CD4-positive, alpha-beta T cell treated with Interleukin-21 for 1 hour (primary cell): ENCODE results near the gene ATP11B.
"Not testable (repeated sequence)": the region's sequence is repeated elsewhere in the genome, so short reads cannot be mapped to it uniquely, and the experiment has no call there.

Source experiments
- DNase-seq: peaks from one replicate; pipeline ENCODE4 v3.0.0-alpha.2; 2020

ATP11B gene

DNA sequence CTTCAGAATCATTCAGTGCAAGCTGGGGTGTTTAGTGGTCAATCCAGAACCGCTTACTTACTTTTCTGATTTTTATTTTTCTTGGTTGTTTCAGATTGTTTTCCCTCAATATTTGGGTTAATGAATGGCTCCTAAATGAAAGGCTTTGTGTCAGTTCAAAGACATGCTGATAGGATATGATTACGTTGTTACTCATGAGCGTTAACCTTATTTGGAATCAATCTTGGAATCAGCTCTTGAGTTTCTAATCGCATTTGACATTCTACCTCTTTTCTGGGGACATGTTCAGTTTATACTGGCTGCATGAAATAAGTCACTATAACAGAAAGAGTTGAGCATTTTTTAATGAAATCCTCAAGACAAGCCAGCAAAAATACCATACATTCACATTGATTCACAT lies 50.2 kb downstream of the ATP11B start:
- DNase-seq = no peak

- no peak for DNase-seq
Observed at GRCh38 chr3:182848906-182849305, 55.6 kb downstream of the ATP11B start.

GRCh38 chr3:182855076-182855475 lies 61.8 kb downstream of the ATP11B start:
- no peak for DNase-seq

DNA sequence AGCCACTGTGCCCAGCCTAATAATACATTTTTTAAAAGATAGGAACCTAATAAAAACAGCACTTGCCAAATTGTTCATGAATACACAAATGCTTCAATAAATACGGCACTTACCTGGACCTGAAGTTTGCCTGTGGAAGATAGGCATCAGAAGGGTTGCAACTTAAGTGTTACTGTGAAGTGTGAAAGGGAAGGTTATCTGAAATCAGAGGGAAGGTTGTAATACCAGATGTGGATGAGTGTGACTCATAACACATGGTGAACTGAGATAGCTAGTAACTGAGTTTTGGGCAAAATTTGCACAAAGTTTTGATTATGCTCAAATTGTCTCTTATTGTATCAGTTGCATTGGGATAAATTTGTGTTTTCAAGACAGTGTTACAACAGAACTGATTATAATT lies 68.0 kb downstream of the ATP11B start:
- DNase-seq = no peak

- no peak for DNase-seq
Observed at GRCh38 chr3:182862159-182862860, 69.0 kb downstream of the ATP11B start.

- no peak for DNase-seq
Observed at GRCh38 chr3:182869059-182869458, 75.8 kb downstream of the ATP11B start.

DNA sequence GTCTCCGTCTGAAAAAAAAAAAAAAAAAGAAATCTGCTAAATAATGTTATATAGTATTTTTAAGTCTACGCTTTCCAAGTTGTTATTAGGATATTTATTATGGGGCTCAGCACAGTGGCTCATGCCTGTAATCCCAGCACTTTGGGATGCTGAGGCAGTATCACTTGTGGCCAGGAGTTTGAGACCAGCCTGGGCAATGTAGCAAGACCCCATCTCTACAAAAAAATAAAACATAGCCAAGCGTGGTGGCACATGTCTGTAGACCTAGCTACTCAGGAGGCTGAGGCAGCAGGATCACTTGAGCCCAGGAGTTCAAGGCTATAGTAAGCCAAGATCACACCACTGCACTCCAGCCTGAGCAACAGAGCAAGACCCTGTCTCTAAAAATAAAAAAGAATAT lies 77.6 kb downstream of the ATP11B start:
- not testable (repeated sequence) for DNase-seq

- no peak for DNase-seq
Observed at GRCh38 chr3:182879031-182879611, 85.8 kb downstream of the ATP11B start.

- DNase-seq = no peak
Observed at GRCh38 chr3:182886497-182886896, 93.2 kb downstream of the ATP11B start.

DNA sequence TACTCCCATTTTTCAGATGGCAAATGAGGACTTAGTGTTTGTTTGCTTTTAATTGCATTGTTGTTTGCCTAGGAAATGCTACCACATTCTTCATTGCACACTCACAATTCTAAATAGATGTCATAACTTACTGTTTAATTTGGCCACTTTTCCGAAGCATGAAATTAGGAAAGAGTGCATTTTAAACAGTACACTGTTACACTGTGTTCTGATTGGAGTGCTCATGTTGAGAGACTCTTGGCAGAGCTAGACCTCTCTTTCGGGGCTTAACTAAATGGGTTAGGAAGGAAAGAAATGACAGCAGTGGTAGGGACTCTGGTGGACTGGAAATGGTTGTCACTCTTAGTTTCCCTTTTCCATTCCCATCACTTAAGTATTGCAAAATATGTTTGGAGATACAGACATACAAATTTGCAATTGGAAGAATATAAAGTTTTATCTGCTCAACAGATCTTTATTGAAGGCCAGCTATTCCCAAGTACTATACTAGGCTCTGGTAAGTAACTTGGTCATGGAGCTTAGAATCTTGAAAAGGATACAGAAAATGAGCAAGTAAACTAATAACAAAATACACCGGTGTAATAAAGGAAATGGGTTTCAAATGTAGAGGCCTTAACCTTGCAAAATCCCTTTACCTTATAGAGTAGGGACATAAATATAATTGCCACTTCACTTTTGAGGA lies 96.8 kb downstream of the ATP11B start:
- DNase-seq = no peak

GRCh38 chr3:182891364-182891763 lies 98.1 kb downstream of the ATP11B start:
- no peak for DNase-seq

DNA sequence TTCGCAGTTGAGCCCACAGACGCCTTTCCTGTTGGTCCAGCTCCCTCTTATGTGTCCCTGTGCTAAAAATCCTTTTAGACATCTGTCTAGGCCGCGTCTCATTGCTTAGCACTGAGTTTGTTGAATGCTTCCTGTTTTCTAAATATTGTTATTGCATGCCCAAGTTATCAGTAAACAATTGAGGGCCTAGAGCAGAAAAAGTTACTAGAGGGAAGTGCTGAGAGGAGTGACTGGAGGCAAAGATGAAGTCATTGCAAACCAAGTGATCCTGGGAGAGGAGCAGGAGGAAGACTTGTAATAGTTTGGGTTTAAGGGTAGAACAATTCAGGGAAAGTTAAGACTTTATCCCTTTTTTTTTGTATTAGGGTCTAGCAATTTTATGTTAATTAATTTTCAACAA lies 98.9 kb downstream of the ATP11B start:
- DNase-seq = no peak

- DNase-seq = no peak
Observed at GRCh38 chr3:182895513-182896112, 102.3 kb downstream of the ATP11B start.

GRCh38 chr3:182896553-182896952 lies 103.2 kb downstream of the ATP11B start:
- DNase-seq = no peak

GRCh38 chr3:182902236-182902635 lies 108.9 kb downstream of the ATP11B start:
- no peak for DNase-seq

GRCh38 chr3:182904164-182904563 lies 110.9 kb downstream of the ATP11B start:
- no peak for DNase-seq

- DNase-seq = no peak
Observed at GRCh38 chr3:182905623-182906022, 112.3 kb downstream of the ATP11B start.

- no peak for DNase-seq
Observed at GRCh38 chr3:182906036-182906435, 112.7 kb downstream of the ATP11B start.

GRCh38 chr3:182908471-182908870 lies 115.2 kb downstream of the ATP11B start:
- no peak for DNase-seq

DNA sequence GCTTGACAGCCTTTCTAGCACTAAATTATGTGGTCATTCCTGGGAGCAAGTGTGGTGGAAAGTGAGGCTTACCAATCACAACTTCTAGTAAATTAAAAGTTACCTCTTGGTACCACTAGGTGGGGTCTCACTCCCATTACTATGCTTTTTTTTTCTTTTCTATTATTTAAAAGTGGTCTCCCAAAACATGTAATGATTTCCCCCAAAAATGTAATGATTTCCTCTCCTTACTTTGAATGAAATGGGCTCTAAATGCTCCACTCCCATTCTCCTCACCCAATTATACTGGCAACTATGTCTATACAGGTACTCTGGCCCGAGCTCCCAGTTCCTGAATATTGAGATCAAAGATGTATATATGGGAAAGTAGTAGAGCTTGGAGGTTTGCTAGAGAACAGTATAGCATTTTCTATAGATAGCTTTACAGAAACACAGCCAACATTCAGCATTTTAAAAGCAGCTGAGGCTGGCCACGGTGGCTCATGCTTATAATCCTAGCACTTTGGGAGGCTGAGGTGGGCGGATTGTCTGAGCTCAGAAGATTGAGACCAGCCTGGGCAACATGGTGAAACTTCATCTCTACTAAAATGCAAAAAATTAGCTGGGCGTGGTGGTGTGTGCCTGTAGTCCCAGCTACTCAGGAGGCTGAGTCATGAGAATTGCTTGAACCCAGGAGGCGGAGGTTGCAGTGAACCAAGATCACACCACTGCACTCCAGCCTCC lies 116.2 kb downstream of the ATP11B start:
- peak; percentile 28 for DNase-seq

- DNase-seq = no peak
Observed at GRCh38 chr3:182910936-182911781, 117.9 kb downstream of the ATP11B start.

- no peak for DNase-seq
Observed at GRCh38 chr3:182911782-182912111, 118.4 kb downstream of the ATP11B start.
